HG03342 (cell line): Measurements from ENCODE around the gene FMNL1.

Experiments used
- ATAC-seq: cut with Tn5 transposase; IDR thresholded peaks from one replicate; pipeline ENCODE4 v1.9.1; 2021; ENCODE audit warnings: mild to moderate bottlenecking, moderate library complexity; ENCODE audit not compliant: unreplicated experiment

The FMNL1 gene

DNA sequence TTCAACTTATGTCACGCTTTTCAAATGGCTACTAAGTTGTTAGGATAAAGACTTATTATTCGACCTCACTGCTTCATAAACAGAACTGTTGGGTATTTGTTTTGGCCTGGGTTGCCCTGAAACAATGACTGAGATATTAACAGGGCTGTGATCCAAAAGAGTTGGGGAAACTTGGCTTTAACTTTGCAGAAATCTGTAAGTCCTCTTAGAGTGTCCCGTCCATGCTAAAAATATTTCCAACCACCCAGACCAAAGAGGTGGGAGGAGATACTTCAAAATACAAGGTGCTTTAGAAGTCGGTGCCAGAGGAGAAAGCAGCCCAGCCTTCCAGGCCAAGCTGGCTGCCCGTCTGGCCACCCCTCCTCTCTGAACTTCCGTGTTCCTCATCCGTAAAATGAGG lies 56.3 kb downstream of the FMNL1 start:
- no peak for ATAC-seq

DNA sequence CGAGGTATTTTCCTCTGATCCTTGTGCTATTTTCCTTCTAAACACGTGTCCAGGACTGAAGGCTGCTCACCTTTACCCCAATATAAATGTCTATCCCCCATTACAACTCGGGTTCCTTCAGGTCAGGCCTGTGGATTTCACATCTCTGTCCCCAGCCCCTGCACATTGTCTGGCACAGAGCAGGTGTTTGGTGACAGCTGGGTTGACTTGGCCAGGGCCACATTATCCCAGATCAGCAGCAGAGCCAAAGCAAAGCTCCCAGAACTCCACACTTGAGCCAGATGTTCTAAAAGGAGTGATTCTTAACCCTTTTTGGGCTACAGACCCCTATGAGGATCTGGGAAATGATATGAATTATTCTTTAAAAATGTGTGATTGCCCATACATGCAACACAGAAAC lies 58.2 kb downstream of the FMNL1 start:
- no peak for ATAC-seq

DNA sequence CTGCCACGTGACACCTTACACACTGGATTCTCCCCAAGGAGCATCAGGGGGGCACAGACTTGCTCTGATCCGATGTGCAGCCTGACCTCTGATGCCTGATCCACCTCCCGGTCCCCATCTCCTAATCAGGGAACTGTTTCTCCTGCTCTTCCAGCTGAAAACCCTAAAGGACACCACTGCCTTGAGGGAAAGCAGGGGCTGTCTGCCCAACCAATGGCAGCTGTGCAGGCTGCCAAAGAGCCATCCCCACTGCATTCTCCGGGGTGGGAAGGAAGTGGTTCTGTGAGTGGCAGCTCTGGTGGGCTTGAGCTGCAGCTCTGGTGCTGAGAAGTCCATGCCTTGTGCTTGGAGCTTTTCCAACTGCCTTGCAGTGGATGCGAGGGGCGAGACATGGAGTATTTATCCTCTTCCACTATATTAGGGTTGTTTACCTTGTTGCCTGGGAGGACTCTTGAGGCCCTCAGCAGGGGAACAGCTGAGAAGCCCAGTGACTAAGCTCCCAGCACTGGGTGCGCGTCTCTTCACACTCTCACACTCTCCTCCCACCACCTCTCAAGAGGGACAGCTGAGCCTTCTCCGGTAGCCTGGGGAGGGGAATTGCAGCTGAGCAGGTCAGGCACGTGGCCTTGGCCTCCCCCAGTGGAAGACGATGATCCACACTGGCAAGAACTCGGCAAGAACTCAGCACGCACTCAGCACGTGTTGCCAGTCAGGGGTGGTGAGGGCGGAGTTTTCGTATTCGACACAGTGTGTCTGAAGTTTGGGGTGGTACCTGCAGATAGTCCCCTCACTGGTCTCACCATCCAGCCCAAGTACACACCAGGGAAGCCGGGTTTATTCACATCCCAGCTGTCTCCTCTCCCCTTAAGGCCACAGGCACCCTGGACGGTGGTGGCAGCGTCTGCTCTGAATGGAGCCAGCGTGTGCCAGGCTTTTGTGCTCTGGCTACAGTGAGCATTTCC lies 61.3 kb downstream of the FMNL1 start:
- no peak for ATAC-seq

DNA sequence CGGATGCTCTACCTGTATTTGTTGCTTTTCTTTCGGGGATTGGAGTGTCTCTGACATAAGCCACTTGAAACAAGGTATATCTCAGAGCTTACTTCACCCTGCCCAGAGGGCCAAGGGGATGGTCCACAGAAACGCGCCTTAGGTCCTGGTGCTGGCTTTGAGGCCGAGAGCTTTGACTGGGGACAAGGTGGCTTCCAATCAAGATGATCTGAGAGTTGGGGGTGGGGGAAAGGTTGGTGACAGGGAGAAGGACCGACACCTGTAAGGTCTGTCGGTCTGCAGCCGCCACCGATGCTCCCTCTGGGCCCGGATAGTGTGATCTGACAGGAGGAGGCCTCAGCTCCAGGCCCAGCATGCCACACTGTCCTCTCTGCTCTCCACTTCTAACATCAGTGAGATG lies 62.0 kb downstream of the FMNL1 start:
- no peak for ATAC-seq

DNA sequence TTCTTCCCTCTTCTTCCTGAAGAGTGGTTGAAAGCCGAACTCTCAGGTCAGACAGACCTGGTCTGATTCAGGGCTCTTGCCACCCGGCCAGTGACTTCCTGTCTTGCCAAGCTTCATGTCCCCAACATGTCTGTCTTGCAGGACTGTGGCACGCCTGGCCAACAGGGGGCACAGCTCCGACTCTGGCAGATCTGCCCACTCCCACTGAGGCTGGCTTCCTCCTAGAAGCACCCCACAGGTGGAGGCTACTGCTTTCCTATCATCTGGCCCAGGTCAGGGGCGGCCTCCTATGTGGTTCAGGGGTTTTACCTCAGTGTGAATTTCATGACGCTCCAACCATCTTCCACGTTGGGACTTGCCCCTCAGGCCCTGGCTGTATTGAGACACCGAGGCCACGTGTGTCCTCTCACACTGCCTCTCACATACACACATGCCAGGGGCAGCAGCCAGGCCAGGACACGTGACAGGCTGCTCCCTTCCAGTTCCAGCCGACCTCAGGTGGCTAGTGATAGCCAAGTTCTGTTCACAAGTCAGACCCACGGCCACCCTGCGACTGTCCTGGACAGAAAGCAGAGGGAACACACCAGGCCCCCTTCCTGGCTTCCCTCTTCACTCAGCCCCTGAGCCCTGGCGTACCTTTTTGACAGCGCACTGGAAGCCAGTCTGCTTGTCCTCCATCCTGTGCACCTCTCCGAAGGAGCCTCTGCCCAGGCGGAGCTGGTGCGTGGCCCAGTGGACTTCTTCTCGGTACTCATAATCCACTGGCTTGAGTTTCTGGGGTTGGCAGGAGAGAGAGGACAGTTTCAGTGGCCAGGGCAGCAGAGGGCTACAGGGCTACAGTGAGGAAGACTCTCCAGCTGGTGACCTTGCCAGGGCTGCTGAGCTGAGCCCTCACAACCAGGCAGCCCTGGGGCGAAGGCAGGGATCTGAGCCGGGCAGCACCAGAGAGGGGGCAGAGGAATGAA lies 62.8 kb downstream of the FMNL1 start:
- no peak for ATAC-seq

DNA sequence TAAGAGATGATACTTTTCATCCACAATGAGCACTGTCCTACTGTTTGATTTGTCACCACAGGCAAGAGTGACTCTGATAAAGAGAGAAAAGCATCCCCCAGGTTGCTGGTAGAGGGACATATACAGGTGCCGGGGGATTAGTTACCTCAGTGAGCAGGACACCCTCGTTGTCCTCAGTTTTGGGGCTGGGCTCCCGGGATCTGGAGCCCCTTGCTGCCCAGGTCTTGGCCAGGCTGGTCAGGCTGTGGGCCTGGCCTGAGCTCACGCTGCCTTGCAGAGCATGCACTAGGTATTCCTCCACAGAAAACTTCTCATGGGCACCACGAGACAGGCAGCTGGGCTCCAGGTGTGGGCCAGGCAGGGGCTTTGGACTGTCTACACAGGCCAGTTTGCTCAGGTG lies 64.6 kb downstream of the FMNL1 start:
- ATAC-seq = no peak

DNA sequence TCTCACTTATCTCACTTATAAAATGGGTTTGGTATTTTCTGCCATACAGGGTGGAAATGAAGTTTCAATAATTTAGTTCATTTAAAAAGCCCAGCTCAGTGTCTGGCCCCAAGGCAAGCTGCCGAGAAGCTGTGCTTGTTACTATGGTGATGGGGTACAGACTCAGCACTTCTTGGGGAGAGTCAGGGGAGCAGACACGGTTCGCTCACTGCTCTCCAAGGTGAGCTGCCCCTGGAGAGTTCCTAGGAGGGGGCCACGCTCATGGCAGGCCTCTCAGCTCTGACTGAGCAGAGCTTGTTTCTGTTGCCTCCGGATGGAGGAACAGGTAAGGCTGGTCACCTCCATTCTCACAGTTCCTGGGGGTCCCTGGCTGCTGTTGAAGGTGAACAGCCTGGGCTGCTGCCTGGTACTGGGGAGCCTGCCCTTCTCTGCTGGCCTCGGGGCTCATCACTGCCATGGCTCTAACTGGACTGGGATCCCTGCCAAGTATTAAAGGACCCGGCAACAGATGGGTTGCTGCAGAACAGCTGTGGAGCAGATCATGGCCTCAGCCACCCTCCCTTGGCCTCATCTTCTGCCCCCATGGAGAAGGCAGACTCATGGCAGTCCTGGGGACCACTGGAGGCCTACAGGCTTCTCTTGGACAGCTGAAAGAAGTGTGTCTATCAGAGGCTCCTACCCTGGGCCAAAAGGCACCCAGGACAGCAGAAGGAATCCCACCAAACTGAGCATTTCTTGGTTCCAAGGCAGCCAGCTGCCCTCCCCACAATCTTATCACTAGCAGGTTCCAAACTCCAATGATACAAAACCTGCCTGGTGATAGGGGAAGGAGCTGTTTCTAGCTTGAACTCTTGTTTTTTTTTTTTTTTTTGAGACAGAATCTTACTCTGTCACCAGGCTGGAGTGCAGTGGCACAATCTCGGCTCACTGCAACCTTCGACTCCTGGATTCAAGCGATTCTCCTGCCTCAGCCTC lies 66.1 kb downstream of the FMNL1 start:
- no peak for ATAC-seq

DNA sequence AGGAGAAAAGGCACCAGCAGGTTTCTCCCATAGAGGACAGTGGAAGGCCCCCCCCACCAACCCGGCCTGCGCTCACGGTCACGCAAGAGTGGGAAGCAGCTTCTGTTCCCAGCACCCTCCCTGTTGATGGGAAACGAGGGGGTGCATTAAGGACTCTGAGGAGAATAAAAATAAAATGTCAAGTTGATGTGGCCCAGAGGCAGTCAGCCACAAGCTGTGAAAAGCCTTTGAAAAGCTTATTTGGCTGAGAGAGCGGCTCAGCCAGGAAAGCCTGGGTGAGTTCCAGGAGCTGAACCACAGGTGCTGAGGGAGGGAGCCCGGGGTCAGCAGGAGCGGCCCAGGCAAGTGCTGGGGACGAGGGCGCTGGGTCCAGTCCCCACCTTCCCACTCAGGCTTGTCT lies 67.1 kb downstream of the FMNL1 start:
- ATAC-seq = no peak

DNA sequence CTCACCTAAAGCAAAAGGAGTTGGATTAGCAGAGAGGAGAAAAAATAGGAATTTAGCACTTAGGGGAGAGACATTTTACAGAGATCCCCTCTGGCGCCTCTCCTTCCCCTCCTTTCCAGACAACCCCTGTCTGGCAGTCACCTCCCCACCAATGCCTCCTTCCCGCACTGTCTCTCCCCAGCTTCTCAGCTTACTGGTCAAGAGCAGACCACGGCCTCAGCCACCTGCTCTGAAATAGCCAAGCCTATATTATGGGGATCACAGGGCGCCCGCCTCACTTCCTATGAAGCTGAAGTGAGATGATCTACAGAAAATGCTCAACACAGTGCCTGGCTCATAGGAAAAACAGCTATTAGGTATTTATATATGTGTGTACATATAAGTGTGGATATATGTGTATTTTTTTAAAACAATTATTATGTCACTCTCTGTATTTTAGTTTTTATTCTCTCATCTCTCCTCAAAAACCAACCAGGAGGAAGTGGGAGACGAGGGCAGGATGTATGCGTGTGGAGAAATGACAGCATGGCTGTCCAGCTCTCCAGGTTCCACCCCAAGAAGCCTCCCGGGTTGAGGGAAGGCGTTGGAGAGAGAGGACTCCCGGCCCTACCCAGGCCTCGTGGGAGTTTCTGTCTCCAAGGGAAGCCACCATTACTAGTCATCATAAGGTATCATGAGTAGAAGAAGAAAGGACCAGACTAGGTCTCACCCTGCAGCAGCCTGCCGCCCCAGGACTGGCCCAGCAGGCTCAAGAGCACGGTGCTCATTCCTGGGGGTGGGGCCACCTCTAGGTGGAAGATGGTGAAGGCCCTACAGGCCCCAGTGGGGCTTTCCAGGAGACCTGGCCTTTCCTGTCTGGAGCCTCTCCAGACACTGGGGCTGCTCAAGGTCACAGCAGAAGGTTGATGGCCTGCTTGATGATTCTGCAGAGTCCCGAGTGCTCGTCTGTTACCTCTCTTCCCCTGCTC lies 67.9 kb downstream of the FMNL1 start:
- ATAC-seq = no peak

DNA sequence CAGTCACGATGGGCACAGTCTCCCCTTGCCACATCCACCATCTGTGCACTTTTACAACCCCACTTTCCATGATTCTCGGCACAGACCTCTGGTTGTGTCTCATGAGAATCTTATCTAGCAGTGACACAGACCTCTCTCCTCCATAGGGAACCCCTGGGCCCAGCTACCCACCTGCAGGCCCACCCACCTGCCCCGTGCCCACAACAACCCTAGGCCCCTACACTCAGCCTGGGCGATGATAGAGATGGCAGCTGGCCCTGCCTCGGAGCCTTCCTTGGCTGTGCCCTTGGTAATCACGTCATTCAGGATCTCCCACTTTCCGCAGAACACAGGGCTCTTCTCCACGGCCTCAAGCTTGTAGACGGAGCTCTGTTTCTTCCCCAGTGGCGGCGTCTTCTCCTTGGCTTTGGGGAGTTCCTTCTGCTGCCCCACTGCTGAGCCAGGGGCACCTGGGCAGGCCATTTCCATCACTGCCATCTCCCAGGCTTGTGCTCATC lies 68.6 kb downstream of the FMNL1 start:
- ATAC-seq = no peak

DNA sequence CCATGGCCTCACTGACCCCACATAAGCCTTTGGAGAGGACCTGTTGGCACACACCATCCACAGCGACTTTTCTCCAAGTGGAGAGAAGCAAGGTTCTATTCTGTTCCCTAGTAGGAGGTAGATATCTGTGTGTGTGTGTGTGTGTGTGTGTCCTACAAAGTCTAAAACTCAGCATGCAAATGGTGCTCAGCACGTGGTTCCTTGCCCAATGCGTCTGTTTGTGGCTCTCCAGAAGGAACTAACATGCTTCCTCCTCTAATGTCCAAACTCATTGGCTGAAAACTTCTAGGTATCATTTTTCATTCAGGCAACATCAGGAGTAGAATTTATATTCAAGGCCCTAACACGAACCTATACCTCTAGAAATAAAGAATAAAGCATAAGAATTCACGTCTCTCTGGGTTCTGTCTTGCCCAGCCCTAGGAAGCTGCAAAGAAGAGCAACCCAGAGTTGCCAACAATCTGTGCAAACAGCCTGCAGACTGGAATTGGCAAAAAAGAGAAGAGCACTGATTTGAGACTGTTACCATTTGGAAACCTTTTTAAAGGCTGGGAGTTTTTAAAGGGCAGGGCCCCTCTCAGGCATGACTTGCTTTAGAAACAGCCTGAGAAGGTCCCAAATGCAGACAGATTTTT lies 69.6 kb downstream of the FMNL1 start:
- ATAC-seq = no peak

DNA sequence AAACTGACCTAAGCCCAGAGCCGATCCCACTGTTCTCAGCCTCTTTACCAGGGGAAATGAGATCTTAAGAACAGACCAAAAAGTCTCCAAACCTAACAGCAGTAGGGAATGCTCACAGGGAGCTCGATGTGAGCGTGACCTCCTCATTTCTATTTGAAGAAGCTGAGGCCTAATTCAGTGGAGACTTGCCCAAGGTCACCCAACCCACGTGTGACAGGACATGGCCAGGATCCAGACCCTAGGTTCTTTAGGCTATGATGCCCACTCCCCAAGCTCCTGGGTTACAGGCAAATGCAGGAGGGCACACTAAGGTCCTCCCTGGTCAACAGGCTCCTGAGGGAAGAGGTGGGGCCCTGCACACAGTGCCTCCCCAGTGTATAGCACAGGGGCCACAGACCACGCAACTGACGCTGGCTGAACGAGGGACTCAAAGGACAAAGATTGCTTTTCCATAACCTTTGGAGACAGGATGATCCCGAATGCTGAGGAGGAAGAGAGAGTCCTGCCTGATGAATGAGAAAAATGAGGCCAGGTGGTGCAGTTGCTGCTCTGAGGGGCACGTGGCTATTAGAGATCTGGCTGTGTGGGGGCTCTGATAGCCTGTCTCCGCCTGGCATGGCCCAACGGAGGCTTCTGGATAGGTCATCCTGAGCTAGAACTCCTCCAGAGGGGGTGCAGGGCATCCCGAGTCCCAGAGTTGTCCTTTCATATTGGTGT lies 71.2 kb downstream of the FMNL1 start:
- no peak for ATAC-seq

DNA sequence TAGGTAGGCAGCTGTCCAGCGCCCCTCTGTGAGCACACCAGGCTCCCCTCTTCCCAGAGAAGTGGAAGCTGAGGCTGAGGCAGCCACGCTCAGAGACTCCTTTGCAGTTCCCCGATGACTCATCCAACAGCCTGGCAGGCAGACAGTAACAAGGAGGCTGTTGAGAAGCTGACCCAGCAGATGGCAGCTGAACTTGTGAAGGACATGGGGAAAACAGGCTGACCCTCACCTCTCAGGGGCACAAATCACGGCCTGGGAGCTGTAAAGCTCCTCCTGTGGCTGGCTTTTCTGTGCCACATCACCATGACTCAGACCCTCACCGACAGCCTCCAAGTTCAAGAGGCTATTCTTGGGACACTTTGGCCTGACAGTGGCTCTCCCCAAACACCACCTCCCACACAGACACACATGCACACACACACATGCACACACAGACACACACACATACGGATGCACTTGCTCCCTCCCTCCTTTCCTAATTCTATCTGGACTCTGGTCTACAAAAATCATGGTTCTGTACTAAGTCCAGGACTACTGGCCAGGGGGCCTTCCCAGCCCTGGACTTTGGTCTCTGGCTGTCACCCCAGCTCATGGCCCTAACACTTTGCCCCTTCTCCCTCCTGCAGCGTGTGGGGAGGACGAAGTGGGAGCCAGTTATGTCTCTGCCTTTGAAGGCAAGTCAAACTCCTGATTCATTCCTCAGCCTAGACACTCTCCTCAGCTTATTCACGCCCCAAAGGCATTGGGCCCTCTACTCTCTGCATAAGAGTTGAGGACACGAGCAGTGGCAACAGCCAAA lies 71.9 kb downstream of the FMNL1 start:
- no peak for ATAC-seq

DNA sequence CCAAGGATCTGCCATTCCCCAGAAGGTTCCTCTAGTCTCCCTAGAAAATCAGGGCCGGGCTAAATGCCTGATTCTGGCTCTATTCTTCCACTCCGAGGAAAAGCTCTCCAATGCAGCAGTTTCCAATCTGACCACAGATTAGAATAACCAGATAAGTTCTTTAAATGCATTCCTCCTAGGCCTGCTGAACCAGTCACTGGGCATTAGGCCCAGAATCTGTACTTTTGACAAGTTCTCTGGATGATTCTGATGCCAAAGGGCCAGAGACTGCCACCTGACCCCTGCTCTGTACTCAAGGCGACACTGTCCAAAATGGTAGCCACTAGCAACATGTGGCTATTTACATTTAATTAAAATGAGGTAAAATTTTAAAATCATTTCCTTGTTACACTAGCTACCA lies 72.8 kb downstream of the FMNL1 start:
- no peak for ATAC-seq

DNA sequence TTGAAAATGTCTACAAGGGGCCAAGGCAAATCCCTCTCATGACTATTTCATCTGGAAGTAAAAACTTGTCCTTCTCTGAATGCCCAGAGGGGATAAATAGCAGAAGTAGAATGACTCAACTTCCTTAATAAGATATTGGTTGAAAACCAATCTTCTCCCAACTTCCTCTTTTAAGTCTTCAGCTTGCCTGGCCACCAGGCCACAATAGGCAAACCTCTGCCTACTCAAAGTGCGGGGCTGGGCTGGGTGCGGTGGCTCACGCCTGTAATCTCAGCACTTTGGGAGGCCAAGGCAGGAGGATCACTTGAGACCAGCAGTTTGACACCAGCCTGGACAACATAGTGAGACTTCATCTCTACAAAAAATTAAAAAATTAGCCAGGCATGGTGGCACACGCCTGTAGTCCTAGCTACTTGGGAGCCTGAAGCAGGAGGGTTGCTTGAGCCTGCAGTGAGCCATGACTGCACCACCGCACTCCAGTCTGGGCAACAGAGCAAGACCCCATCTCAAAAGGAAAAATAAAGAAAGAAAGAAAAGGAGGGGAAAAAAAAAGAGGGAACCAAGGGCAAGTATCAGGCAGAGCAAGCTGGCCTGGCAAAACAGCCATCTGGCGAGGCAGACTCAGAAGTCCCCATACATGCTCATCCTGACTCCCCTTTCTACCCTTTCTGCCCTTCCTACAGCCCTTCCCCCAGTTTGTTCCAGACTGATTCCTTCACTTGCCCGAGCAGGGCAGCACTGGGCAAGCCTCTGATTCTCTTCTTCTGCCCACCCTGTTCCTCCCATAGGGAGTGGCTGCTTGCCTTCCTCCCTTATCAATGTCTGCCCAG lies 74.5 kb downstream of the FMNL1 start:
- ATAC-seq = no peak

DNA sequence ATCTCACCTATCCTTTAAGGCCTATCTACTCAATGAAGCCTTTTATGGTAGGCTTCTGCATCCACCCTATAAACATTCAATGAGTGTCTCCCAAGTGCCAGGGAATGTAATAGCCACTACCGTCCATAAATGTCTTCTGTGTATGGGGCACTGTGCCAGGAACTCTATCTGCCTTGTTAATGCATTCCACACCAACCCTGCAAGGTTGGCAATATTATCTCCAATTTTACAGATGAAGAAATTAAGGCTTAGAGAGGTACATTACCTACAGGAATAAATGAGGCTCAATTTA lies 75.1 kb downstream of the FMNL1 start:
- no peak for ATAC-seq
